NCI-H2196 (cell line): ENCODE data around the gene ZNF341.
"Not testable (repeated sequence)": the region's sequence is repeated elsewhere in the genome, so short reads cannot be mapped to it uniquely, and the experiment has no call there.

ENCODE experiments used
- DNase-seq: peaks from one replicate; lab custom pipeline; 2025; ENCODE audit not compliant: unreplicated experiment; lab: John Stamatoyannopoulos, UW

Gene ZNF341

GRCh38 chr20:33728463-33728862 lies 3.3 kb upstream of the ZNF341 start:
- no peak for DNase-seq

GRCh38 chr20:33729101-33729500 lies 2.7 kb upstream of the ZNF341 start:
- DNase-seq, result no peak

- no peak for DNase-seq
Observed at GRCh38 chr20:33730946-33731692, 677 bp upstream of the ZNF341 start.

GRCh38 chr20:33732166-33732970 lies 572 bp downstream of the ZNF341 start:
- peak; percentile 98 for DNase-seq

- no peak for DNase-seq
Observed at GRCh38 chr20:33733654-33734576, 2.1 kb downstream of the ZNF341 start.

- DNase-seq, result no peak
Observed at GRCh38 chr20:33736962-33737361, 5.2 kb downstream of the ZNF341 start.

- no peak for DNase-seq
Observed at GRCh38 chr20:33739493-33739892, 7.7 kb downstream of the ZNF341 start.

GRCh38 chr20:33740189-33740588 lies 8.4 kb downstream of the ZNF341 start:
- no peak for DNase-seq

- no peak for DNase-seq
Observed at GRCh38 chr20:33744181-33744580, 12.4 kb downstream of the ZNF341 start.

- DNase-seq, result no peak
Observed at GRCh38 chr20:33744773-33745385, 13.1 kb downstream of the ZNF341 start.

- no peak for DNase-seq
Observed at GRCh38 chr20:33746325-33746998, 14.7 kb downstream of the ZNF341 start.

- DNase-seq, result no peak
Observed at GRCh38 chr20:33751775-33752174, 20.0 kb downstream of the ZNF341 start.

GRCh38 chr20:33753143-33753542 lies 21.3 kb downstream of the ZNF341 start:
- no peak for DNase-seq

GRCh38 chr20:33753763-33754162 lies 22.0 kb downstream of the ZNF341 start:
- DNase-seq, result no peak

GRCh38 chr20:33755936-33756490 lies 24.2 kb downstream of the ZNF341 start:
- not testable (repeated sequence) for DNase-seq

- no peak for DNase-seq
Observed at GRCh38 chr20:33757046-33757445, 25.2 kb downstream of the ZNF341 start.

GRCh38 chr20:33757458-33757857 lies 25.7 kb downstream of the ZNF341 start:
- no peak for DNase-seq

GRCh38 chr20:33761698-33762250 lies 30.0 kb downstream of the ZNF341 start:
- no peak for DNase-seq

- no peak for DNase-seq
Observed at GRCh38 chr20:33765099-33765498, 33.3 kb downstream of the ZNF341 start.

GRCh38 chr20:33765592-33765991 lies 33.8 kb downstream of the ZNF341 start:
- DNase-seq, result no peak
